OCI-LY7 (cell line): ENCODE measurements around the gene RNASE1. TPM values are rescaled to one million over a fixed set of nuclear protein-coding genes. Genes with fewer than 3 reads are reported as not detected.
"Not testable (repeated sequence)": the region's sequence is repeated elsewhere in the genome, so short reads cannot be mapped to it uniquely, and the experiment has no call there.

Source experiments
- BruUV-seq: library from RNA; stranded (reverse); fragments of 400-500 nt; replicated peaks from 2 replicates; lab custom pipeline; 2021; lab: Mats Ljungman, UMichigan
- CTCF ChIA-PET: fragments of 300-600 bp; sonication (Branson Sonifier 250); formaldehyde crosslinking; loops from one replicate; lab custom pipeline; 2022; ENCODE audit warnings: antibody characterized with exemption; ENCODE audit not compliant: unreplicated experiment; lab: Charles Lee
- POLR2A ChIA-PET: fragments of 300-600 bp; sonication (Branson Sonifier 250); formaldehyde crosslinking; loops from one replicate; lab custom pipeline; 2022; ENCODE audit warnings: antibody characterized with exemption; lab: Charles Lee
- DNase-seq: peaks from one replicate; pipeline ENCODE4 v3.0.0-alpha.2; 2015; ENCODE audit warnings: low spot score
- H2AFZ ChIP-seq: fragments of 200-600 bp; sonication (generic), shearing (Covaris generic); 2 replicates; pipeline ENCODE4 v1.6.1; 2014; ENCODE audit warnings: mild to moderate bottlenecking, antibody characterized with exemption, low read length, moderate library complexity
- H3K27ac ChIP-seq: fragments of 200-600 bp; sonication (generic); 2 replicates; pipeline ENCODE4 v1.5.1; 2014; ENCODE audit warnings: mixed run types, low read depth, mild to moderate bottlenecking, moderate library complexity, low read length, inconsistent platforms; ENCODE audit not compliant: poor library complexity, severe bottlenecking
- H3K36me3 ChIP-seq: fragments of 200-600 bp; sonication (generic); 2 replicates; pipeline ENCODE4 v1.6.1; 2014; ENCODE audit warnings: mild to moderate bottlenecking, antibody characterized with exemption, low read length, moderate library complexity, mixed read lengths; ENCODE audit not compliant: insufficient read depth
- H3K4me1 ChIP-seq: fragments of 200-600 bp; sonication (generic); 2 replicates; pipeline ENCODE4 v1.5.1; 2014; ENCODE audit warnings: mild to moderate bottlenecking, low read length; ENCODE audit not compliant: insufficient read depth, poor library complexity, severe bottlenecking
- H3K4me2 ChIP-seq: fragments of 200-600 bp; sonication (generic); 2 replicates; pipeline ENCODE4 v1.6.1; 2014; ENCODE audit warnings: mild to moderate bottlenecking, low read length
- H3K4me3 ChIP-seq: fragments of 200-600 bp; sonication (generic); 2 replicates; pipeline ENCODE4 v1.5.1; 2014; ENCODE audit warnings: mild to moderate bottlenecking, low read depth, low read length; ENCODE audit not compliant: poor library complexity, severe bottlenecking
- H3K79me2 ChIP-seq: fragments of 200-600 bp; sonication (generic); 2 replicates; pipeline ENCODE4 v1.6.1; 2016; ENCODE audit warnings: low read depth, mild to moderate bottlenecking, low read length, moderate library complexity, mixed read lengths; ENCODE audit not compliant: insufficient read depth
- H3K9me2 ChIP-seq: fragments of 200-600 bp; sonication (generic); 2 replicates; pipeline ENCODE4 v1.6.1; 2016; ENCODE audit warnings: mild to moderate bottlenecking, low read length, mixed read lengths; ENCODE audit not compliant: insufficient read depth
- H3K9me3 ChIP-seq: fragments of 200-600 bp; sonication (generic); 2 replicates; pipeline ENCODE4 v1.6.1; 2014; ENCODE audit warnings: mild to moderate bottlenecking, mixed run types, low read length, mixed read lengths
- H4K20me1 ChIP-seq: fragments of 200-600 bp; sonication (generic); 2 replicates; pipeline ENCODE4 v1.6.1; 2014; ENCODE audit warnings: mild to moderate bottlenecking, antibody characterized with exemption, low read length, moderate library complexity, mixed read lengths; ENCODE audit not compliant: insufficient read depth
- EZH2phosphoT487 ChIP-seq: fragments of 200-600 bp; sonication (generic); IDR thresholded peaks from 2 replicates; pipeline ENCODE4 v1.6.1; 2018; ENCODE audit warnings: low read depth, borderline replicate concordance, mild to moderate bottlenecking, mixed run types, antibody characterized with exemption, low read length, moderate library complexity, mixed read lengths
- intact Hi-C: fragments of 100-400 bp; cut with micrococcal nuclease; formaldehyde crosslinking; loops from one replicate; pipeline ENCODE4 v1.10.0; 2022; ENCODE audit not compliant: unreplicated experiment
- total RNA-seq, 2 experiments: library from RNA; depleted of rRNA in 1 of 2; stranded (reverse); fragments of >200 nt in 1 of 2; shearing (Covaris generic) in 1 of 2; gene quantifications; 2 replicates each; pipeline ENCODE4 v1.2.3, GENCODE V29; 2014 to 2022
- TF ChIP-seq, protein P1 (sequence below): fragments of 200-600 bp; sonication (generic); conservative IDR thresholded peaks from 2 replicates; pipeline ENCODE4 v1.5.1; 2014; ENCODE audit warnings: mild to moderate bottlenecking, antibody characterized with exemption, low read length, moderate library complexity, mixed read lengths

Gene RNASE1
- total RNA-seq, 2 experiments from 2014 or later = not detected

DNA sequence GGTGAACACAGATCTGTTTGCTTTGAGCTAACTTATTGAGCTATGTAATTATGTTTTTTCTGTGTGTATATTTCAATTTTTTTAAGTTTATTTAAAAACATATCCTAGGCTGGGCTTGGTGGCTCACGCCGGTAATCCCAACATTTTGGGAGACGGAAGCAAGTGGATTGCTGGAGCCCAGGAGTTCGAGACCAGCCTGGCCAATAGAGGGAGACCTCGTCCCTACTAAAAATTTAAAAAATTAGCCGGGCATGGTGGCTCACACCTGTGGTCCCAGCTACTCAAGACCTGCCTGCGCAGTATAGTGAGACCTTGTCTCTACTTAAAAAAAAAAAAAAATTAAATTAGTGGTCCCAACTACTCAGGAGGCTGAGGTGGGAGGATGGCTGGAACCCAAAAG lies 16.2 kb upstream of the RNASE1 start:
- no peak for DNase-seq
- no peak overlapping the region for H3K4me3 ChIP-seq
- intact Hi-C loops = no loop called here
- no peaks in the 10 kb centered on the region for H3K9me2 ChIP-seq
- no peak overlapping the region for H3K4me2 ChIP-seq
- no peaks in the 10 kb centered on the region for H4K20me1 ChIP-seq
- H3K4me1 ChIP-seq = peaks cover 18% of the 10 kb centered on the region
- CTCF ChIA-PET = no interaction called here
- no peaks in the 10 kb centered on the region for H3K36me3 ChIP-seq
- H3K79me2 ChIP-seq = no peaks in the 10 kb centered on the region
- TF ChIP-seq, protein P1, sequence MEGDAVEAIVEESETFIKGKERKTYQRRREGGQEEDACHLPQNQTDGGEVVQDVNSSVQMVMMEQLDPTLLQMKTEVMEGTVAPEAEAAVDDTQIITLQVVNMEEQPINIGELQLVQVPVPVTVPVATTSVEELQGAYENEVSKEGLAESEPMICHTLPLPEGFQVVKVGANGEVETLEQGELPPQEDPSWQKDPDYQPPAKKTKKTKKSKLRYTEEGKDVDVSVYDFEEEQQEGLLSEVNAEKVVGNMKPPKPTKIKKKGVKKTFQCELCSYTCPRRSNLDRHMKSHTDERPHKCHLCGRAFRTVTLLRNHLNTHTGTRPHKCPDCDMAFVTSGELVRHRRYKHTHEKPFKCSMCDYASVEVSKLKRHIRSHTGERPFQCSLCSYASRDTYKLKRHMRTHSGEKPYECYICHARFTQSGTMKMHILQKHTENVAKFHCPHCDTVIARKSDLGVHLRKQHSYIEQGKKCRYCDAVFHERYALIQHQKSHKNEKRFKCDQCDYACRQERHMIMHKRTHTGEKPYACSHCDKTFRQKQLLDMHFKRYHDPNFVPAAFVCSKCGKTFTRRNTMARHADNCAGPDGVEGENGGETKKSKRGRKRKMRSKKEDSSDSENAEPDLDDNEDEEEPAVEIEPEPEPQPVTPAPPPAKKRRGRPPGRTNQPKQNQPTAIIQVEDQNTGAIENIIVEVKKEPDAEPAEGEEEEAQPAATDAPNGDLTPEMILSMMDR = peak; percentile 54
- TF ChIP-seq EZH2phosphoT487 = no peak
- no peak overlapping the region for H3K27ac ChIP-seq
- BruUV-seq = no TSS peak
- POLR2A ChIA-PET = no interaction called here
- H3K9me3 ChIP-seq = no peaks in the 10 kb centered on the region
- H2AFZ ChIP-seq = no peak overlapping the region

DNA sequence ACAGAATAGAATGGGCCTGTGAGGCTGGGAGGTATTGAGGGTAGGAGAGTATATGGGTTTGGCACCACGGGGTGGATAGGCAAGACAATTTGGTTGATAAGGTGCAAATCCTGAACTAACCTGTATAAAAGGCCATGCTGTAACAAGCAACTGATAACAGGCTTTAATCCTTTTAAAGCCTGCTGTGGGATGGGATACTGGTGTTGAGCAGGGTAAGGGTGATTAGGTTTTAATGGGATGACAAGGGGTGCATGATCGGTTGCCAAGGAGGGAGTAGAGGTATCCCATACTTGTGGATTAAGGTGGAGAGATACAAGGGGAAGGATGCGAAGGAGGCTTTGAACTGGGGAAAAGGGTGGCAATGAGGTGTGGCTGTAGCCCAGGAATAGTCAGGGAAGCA lies 13.3 kb upstream of the RNASE1 start:
- DNase-seq, H3K9me2 ChIP-seq, H3K79me2 ChIP-seq, BruUV-seq, H2AFZ ChIP-seq, CTCF ChIA-PET, intact Hi-C loops, H3K4me3 ChIP-seq, H3K4me2 ChIP-seq, H4K20me1 ChIP-seq, H3K36me3 ChIP-seq, H3K27ac ChIP-seq, H3K9me3 ChIP-seq: not testable (repeated sequence)
- H3K4me1 ChIP-seq = peaks cover 18% of the 10 kb centered on the region
- POLR2A ChIA-PET = interaction anchor here (0.7 to 1.4 kb wide), 2 partner anchors 35 to 184 kb away, joined by 4 read pairs; partner anchors contain the start of gene RNASE6

DNA sequence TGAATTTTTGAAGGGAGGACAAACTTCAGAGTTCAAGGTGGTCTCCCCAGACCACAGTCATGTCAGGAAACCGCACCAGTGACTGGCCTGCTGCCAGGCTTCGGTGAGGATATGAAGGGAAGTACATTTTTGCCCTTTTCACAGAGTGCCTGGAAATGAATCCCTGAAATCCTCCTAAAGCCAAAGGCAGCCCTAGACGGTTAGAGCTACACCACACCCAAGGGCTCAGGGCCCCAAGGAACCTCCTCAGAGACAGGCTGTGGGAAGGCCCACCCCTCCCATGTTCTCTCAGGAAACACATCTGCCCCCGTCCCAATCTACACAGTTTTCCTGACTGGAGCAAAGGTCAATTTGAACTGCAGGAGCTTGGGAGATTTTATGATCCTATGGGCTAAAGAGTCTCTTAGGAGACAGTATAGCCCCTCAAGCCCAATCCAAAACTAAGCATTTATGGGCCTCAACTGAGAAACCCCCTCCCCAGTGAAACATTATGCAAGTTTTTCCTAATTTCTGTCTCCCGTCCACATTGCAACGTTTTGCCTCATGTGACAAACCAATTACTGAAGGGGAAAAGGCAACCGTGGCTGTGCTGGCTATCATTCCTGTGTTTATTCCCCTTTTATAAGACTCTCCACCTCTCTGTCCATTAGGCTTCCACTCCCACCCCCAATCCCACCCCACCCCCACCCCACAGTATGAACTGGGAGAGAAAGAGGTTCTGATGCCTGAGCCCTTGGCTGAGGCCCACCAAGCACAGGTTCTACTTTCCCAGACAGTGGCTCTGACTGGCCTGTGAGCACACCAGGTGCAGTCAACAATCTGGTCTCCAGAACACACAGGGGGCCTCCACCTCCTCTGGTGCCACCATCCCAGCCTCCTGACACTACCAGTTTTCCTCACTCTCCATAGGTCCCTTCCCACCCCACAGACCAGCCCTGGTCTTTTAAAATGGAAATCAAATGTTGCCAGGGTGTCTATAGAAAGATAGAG lies 9.6 kb upstream of the RNASE1 start:
- no peak overlapping the region for H2AFZ ChIP-seq
- H3K9me3 ChIP-seq = no peaks in the 10 kb centered on the region
- no peaks in the 10 kb centered on the region for H3K79me2 ChIP-seq
- no peaks in the 10 kb centered on the region for H3K9me2 ChIP-seq
- no peak for DNase-seq
- H3K4me2 ChIP-seq = no peak overlapping the region
- no peak overlapping the region for H3K4me3 ChIP-seq
- no TSS peak for BruUV-seq
- H4K20me1 ChIP-seq = no peaks in the 10 kb centered on the region
- H3K36me3 ChIP-seq = no peaks in the 10 kb centered on the region
- H3K27ac ChIP-seq = no peak overlapping the region
- intact Hi-C loops = no loop called here
- TF ChIP-seq, protein P1 = no peak
- TF ChIP-seq EZH2phosphoT487 = no peak
- H3K4me1 ChIP-seq = peaks cover 10% of the 10 kb centered on the region
- POLR2A ChIA-PET = interaction anchor here (1.2 kb wide), 1 partner anchor 485 kb away, joined by 3 read pairs; no protein-coding TSS in a partner anchor
- CTCF ChIA-PET = no interaction called here
